ENCODE results near the gene MESD.

Gene MESD

DNA sequence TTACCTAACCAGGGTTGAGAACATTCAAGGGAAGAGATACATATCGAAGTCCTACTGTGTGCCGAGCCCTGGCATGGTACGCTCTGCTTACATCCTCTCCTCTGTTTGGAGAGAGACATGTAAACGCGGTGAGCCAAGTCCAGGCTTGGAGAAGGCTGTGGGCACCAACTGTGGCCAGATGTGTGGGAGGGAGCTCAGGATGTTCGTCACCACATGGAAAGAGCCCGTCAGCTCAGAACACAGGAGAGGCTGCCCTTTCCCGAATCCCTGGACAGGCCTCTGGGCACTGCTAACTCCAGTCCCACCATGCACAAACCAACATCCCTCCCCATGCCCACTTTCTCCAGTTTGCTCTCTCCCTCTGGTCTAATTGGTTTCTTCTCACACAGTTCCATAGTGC is 43.0 kb downstream of the MESD start:
- Histone ChIP-seq H3K27ac (no peak overlapping the region), H3K4me3 (no peak overlapping the region)

DNA sequence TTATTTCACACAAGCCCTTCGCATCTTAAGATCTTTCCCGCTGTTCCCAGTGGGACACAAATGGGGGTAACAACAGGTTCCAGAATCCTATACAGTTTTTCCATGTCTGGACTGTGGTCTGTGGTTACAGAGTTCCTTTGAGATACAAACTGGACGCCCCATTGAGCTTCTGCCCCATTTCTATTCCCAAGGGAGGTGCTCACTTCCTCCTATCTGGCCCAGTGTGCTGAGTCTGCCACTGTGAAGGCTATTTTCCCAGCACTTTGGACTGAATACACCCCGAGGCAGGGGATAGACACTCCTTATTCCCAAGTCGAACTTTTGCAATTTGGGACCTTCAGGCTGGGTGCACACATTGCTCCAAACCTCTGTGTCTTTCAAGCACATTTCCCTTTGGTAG is 44.0 kb downstream of the MESD start:
- H3K4me3 ChIP-seq = no peak overlapping the region
- no peak overlapping the region for H3K27ac ChIP-seq

DNA sequence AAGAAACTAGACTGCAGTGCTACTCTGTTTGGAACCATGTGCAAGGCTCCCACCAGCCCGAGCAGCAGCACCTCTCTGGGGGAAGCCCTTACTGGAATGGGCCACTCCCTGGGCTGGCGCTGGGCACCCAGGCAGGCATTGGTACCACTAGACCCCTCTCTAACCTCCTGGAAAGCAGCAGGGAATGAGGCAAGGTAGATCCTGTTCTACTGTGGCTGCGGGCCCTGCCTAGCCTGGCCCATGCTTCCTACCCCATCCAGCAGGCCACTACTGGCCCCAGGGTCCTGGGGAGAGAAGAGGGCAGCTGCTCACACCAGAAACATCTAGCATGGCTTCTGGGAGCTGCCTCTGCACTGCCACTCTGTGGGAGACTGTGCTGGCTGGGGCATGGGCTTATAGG is 44.8 kb downstream of the MESD start:
- Histone ChIP-seq H3K4me3 (no peak overlapping the region), H3K27ac (no peak overlapping the region)

DNA sequence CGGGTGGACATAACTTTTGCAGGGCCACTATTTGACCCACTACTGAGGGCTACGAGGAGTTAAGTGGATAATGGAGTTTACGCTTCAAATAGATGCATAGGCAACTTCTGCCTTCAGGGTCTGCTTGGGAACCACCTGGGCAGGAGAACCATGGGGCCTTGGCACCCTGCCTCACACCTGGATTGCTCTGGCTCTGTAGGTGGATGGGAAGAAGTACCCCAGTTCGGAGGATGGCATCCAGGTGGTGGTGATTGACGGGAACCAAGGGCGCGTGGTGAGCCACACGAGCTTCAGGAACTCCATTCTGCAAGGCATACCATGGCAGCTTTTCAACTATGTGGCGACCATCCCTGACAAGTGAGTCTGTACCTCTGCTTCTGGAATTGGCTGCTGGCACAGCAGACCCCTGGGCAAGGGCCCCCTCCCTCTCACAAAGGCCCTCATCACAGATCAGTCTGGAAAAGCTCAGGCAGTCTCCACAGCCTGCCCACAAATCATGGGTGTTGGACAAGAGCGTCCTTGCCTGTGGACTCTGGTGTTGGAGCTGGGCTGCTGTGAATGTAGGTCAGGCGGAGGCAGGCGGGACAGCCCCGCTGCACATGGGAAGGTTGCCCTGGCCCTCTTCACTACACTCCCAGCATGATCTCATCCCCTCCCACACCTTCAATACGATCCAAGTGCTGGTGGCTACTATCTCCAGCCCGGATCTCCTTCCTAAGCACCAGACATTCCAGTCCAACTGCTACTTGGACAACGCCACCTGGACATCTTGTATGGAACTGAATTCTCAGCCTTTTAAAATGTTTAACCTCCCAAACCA is 46.7 kb downstream of the MESD start:
- peak overlapping the region in 1 of 21 experiments; percentile 11 for H3K27ac ChIP-seq
- H3K4me3 ChIP-seq = no peak overlapping the region

DNA sequence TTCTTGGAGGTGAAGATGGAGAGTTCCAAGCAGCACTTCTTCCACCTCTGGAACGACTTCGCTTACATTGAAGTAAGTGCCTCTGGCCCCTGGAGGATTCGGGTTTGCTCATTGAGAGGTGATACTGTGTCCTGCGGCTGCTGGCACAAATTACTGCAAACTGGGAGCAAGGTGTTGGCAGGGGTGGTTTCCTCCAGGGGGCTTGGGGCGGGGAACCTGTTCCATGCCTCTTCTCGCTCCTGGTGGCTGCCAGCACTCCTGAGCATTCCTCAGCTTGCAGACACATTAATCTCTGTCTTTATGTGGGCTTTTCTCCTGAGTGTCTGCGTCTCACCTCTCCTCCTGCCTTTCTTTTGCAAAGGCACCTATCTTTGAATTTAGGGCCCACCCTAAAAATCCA is 47.4 kb downstream of the MESD start:
- Histone ChIP-seq H3K4me3 (no peak overlapping the region), H3K27ac (no peak overlapping the region)

DNA sequence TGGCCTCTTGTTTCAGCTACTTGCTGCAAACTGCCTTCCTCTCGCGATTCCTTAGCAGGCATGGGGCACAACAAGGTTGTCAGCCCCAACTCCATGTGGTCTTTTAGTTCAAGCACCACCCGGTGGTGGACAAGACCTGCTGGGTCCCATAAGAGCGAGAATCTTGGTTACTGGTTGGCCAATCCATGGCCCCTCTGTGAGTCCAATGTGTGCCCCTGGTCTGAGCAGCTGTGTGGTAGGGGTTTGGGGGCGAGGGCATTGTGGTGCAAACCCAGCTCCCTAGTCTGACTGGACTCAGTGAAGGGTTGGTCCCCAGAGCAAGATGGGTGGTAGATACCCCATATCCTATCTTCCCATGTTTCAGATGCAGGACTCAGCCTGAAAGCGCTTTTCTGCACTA is 48.8 kb downstream of the MESD start:
- H3K4me3 ChIP-seq = no peak overlapping the region
- no peak overlapping the region for H3K27ac ChIP-seq

DNA sequence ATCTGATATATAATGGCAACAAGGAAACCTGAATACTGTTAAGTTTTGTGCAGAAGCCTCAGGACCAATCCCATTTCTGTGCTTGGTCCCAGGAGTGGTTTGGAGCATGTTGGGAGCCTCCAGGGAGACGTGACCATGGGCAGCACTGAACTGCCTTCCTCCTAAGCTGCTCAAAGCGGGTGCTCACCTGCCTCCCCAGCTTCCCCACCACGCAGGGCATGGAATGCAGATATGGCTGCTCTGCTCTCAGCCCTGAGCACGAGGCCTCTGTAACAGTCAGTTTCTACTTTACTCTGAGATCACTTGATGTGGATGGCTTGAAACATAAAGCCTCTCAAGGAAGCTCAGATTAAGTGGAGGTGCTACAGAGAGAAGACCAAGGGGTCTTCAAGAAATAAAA is 49.3 kb downstream of the MESD start:
- H3K27ac ChIP-seq = no peak overlapping the region
- H3K4me3 ChIP-seq = no peak overlapping the region

DNA sequence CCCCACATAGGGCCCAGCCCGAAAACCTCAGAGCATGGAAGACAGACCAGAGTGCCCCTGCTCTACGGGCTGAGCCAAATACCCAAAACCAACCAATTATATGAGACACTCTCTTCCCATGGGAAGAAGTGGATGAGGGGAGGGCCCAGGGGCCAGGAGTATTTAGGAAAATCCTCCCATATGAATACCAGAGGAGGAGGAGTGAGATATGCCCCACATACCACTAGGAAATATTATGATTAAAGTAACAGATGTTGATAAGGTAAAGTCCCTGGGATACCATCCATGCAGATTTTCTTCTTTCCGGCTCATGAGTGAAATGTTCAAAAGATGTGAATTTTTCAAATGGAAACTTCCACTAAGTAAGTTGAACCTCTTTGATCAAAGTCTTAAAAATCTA is 50.4 kb downstream of the MESD start:
- H3K27ac ChIP-seq = no peak overlapping the region
- H3K4me3 ChIP-seq = no peak overlapping the region

DNA sequence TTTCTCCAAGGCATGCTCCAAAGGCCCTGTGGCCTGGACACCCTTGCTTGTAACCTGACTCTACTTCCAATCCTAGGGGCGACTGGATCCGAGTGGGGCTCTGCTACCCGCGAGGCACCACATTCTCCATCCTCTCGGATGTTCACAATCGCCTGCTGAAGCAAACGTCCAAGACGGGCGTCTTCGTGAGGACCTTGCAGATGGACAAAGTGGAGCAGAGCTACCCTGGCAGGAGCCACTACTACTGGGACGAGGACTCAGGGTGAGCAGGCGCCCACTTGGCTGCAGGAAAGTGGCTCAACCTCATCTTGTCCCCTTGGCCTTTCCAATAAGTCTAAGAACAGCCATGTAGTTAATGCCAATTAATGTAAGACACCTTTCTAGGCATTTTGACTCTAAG is 51.9 kb downstream of the MESD start:
- H3K4me3 ChIP-seq = no peak overlapping the region
- no peak overlapping the region for H3K27ac ChIP-seq

DNA sequence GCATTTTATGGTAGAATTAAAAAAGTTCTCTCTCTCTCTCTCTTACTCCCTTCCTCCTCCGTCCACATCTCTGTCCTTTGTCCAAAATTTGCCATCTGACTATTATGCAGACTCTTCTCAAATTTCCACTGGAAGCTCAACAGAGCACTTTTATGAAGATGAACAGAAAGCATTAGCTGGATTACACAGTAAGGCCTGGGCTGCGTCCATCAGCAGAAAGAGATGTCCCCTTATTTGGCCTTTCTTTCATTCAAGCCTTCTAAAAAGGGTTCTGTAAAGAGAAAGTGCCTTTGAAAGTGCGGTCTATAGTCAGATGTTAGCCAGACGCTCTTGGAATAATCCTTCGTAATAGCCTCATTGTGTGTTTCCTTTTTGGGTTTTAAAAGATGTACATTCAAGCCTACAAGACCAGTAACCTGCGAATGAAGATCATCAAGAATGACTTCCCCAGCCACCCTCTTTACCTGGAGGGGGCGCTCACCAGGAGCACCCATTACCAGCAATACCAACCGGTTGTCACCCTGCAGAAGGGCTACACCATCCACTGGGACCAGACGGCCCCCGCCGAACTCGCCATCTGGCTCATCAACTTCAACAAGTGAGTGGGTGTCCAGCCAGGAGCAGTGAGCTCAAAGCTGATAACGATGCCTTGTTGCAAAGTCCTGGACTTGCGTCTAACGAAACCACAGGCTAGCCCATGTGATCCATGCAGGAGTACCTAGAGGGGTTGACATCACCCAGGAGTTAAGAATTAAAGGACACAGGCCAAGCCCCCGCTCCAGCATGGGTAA is 53.1 kb downstream of the MESD start:
- no peak overlapping the region for H3K27ac ChIP-seq
- H3K4me3 ChIP-seq = no peak overlapping the region

DNA sequence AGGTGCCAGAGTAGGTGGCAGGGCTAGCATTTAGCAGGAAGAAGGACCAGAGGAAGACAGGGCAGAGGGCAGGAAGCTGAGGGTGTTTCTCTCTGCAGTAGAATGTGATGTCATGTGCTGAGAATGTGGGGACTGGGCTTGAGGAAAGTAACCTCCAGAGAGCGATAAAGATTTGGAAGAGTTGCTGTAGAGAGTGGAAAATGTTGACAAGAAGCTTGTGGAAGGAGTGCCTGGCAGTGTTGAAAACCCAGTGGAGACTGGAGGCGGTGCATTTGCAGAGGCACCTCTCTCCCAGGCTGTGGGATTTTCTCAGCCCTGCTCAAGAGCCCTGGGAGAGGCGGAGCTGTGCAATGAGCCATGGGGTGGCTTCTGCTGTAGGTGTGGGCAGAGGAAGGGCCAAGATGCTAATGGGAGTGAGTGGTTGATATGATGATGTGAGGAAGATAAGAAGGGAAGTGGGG is 54.8 kb downstream of the MESD start:
- H3K27ac ChIP-seq = peak overlapping the region in 1 of 21 experiments; percentile 35
- H3K4me3 ChIP-seq = no peak overlapping the region

DNA sequence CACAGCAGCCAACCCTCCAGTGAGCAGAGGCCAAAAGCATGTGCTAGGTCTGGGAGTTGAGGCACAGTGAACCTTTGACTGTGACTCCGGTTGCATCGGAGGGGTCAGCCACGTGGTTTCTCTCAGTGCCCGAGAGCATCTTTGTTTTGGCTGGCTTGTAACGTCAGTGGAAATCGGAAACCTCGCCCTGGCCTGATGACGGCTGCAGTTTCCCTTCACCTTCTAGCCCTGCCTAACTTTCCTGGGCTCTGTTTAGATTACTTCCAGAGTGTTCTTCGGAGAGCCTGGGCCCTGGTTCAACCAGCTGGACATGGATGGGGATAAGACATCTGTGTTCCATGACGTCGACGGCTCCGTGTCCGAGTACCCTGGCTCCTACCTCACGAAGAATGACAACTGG is 56.6 kb downstream of the MESD start:
- H3K27ac ChIP-seq = no peak overlapping the region

DNA sequence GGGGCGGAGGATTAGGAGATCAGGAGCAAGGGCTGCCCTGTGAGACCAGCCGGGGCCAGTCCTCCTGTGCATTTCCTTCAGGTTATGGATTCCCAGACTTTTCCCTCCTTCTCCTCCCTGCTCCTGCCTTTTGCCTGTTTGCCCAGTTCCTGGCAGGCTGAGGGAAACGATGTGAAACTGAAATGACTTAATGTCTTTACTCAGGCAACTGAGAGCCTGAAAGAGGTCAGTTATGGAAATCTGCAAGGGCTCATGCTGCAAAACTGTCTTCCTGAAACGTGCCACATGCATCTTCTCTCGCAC is 57.2 kb downstream of the MESD start:
- no peak overlapping the region for H3K4me3 ChIP-seq
- peak overlapping the region in 2 of 21 experiments; percentile 11 to 39 for H3K27ac ChIP-seq

More for the DNA sequence above, 56.6 kb downstream of the MESD start:
- no peak overlapping the region for H3K4me3 ChIP-seq

DNA sequence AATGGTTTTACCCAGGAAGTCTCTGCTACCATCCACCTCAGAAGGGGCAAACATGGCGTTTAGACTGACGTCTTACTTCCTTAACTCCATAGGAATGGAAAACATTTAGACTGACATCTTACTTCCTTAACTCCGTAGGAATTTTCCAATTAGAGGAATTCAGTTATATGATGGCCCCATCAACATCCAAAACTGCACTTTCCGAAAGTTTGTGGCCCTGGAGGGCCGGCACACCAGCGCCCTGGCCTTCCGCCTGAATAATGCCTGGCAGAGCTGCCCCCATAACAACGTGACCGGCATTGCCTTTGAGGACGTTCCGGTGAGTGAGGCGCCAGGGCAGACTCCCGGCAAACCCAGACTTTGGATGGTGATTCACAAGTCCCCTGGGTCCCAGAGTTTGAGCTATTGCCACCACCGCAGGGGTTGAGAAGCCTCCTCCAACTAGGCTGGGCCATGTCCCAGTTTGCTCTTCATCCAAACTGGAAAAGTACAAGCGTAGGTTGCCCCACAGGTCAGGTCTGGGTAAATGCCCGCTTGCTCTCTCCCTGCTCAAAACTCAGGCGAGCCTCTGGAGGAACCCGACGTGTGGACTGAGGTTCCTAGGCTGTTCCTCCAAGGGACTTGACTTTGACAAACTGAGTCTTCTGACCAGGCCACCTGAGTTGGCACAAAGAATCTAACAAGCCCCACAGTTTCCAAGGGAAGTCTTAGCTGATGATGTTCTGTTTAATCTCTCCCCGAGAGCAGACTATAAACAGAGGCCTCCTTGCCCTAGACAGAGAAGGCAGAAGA is 57.7 kb downstream of the MESD start:
- H3K4me3 ChIP-seq = no peak overlapping the region
- peak overlapping the region in 2 of 21 experiments; percentile 11 to 39 for H3K27ac ChIP-seq

DNA sequence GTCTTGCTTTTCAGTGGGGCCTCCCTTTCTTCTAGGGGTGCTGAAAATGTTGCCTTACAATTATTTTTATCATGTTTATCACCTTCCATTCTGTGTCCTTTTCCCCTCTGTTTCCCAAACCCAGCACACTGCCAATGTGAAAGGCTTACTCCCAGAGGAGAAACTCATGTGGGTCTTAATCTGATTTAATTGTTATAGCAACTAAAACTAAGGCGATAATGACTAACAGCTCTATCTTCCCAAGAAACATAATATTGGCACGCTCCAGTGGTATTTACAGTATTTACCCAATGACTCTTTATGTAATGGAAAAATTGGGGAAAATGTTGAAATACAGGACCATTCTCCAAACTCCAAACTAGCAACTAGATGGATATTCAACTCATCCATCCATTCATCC is 58.4 kb downstream of the MESD start:
- no peak overlapping the region for H3K4me3 ChIP-seq
- no peak overlapping the region for H3K27ac ChIP-seq

DNA sequence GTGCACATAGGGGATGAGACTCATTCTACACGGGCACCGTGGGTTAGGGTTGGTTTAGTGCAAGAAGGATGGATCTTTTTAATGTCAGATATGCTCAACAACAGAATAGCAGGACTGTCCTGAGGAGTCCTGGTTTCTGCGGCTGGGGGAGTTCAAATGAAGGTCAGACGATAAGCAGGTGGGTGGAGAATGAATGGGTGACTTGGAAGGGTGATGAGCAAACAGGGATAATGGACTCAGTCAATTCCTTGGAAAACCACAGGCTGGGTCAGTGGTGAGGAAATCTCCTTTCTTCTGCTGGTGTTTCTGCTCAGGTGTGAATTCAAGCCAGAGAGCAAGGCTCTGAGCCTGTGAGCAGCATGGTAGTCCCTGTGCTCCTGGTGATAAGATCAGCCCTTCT is 59.9 kb downstream of the MESD start:
- Histone ChIP-seq H3K27ac (no peak overlapping the region), H3K4me3 (no peak overlapping the region)

DNA sequence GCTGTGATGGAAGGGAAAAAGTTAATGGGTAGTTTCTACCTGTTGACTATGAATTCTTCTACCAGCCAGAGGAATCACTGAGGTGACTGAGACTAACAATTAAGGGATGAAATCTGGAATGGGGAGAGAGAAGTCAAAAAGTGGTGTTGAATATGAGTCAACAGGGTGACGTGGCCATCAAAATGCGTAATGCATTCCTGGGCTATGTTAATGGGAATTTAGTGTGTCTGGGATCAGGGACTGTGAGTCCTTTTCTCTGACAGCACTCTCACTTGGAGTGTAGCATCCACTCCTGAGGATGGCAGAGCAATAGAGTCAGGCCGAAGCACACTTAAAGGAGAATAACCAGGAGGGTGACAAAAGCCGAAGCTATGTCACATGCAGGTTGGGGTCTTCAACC is 60.4 kb downstream of the MESD start:
- H3K4me3 ChIP-seq = no peak overlapping the region

DNA sequence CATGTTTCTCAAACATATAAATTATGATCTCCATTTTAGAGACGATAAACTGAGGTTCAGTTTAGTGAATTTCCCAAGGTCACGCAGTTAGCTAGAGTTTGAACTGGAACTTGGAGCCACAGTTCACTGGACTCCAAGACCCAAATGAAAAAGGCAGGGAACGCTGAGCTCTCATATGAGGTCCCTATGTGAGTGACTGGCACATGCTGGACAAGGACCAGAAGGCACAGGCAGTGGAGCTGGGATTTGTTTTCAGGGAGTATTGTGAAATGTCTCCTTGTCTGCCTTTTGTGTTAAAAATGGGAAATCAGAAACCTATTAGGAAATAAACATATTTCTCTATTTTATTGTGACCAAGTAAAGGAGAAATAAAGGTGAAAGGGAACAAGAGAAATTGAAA is 63.5 kb downstream of the MESD start:
- no peak overlapping the region for H3K4me3 ChIP-seq
- H3K27ac ChIP-seq = no peak overlapping the region

More for the DNA sequence above, 60.4 kb downstream of the MESD start:
- no peak overlapping the region for H3K27ac ChIP-seq

DNA sequence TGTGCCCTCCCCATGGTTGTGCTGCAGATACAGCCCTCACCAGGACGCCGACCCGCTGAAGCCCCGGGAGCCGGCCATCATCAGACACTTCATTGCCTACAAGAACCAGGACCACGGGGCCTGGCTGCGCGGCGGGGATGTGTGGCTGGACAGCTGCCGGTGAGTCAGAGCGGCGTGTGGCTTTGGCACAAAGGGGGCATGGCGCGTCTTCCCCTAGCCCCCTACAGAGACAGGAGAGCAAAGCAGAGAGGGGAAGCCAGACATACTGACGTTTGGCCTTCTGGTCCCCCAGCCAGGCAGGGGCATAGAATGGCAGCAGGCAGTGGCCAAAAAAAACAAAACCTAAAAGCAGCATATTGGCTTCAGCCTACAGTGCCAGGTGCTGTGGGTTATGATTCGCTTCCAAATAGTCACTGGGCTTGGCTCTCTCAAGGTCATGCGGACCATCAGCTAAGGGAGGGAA is 64.0 kb downstream of the MESD start:
- Histone ChIP-seq H3K4me3 (no peak overlapping the region), H3K27ac (no peak overlapping the region)

DNA sequence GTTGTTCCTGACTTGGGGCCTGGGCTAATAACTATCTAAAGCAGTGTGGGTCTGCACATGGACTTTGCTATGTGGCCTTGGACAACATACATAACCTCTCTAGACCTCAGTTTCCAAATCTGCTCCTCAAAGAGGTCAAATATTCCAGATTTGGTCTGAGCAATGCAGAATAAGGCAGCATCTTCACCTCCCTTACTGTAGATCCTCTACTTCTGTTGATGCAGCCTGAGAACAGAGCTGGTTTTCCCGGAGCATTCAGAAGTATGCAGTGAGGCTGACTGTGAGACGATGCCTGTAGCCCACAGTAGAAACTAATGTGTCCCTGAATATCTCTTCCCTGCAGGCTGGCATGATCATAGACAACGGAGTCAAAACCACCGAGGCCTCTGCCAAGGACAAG is 65.3 kb downstream of the MESD start:
- no peak overlapping the region for H3K4me3 ChIP-seq
- H3K27ac ChIP-seq = no peak overlapping the region

Measured in skin epidermis (tissue), 12 donors.